Fibroblast of villous mesenchyme (primary cell): ENCODE results near the gene AIG1. TPM values are rescaled to one million over a fixed set of nuclear protein-coding genes. Genes with fewer than 3 reads are reported as not detected.

Experiments used
- DNase-seq: peaks from one replicate; pipeline ENCODE4 v3.0.0-alpha.2; 2010; ENCODE audit warnings: low read depth
- H3K4me3 ChIP-seq: 2 replicates; pipeline ENCODE4 v1.5.1; 2011; ENCODE audit warnings: low read depth, mild to moderate bottlenecking, low read length
- total RNA-seq: library from RNA; depleted of rRNA; stranded (reverse); fragments of >200 nt; gene quantifications from 2 replicates; pipeline ENCODE4 v1.2.3, GENCODE V29; 2012
- TF ChIP-seq, protein P1 (sequence below): IDR thresholded peaks from 2 replicates; pipeline ENCODE4 v1.5.1; 2012; ENCODE audit warnings: low read depth, mild to moderate bottlenecking, low read length; ENCODE audit not compliant: insufficient read depth

The AIG1 gene
- total RNA-seq, 1 donor: 44.9 TPM

DNA sequence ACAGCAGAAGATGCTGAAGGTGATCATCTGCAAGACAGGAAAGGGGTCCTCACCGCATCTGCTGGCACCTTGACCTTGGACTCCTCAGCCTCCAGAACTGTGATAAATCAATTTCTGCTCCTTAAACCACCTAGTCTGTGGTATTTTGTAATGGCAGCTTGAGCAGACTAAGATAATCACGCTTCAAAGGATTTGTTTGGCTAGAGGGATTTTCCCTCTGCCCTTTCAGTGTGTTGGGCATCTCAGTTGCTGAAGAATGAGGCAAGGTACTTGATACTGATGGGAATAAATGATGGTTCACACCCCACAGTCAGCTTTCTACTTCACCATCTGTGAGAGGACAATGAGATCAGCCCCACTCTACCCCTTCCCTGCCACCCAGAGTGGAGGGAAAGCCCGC is 329.6 kb downstream of the AIG1 start:
- DNase-seq: no peak

More for the DNA sequence above, 329.6 kb downstream of the AIG1 start:
- H3K4me3 ChIP-seq: no peak overlapping the region
- TF ChIP-seq, protein P1, sequence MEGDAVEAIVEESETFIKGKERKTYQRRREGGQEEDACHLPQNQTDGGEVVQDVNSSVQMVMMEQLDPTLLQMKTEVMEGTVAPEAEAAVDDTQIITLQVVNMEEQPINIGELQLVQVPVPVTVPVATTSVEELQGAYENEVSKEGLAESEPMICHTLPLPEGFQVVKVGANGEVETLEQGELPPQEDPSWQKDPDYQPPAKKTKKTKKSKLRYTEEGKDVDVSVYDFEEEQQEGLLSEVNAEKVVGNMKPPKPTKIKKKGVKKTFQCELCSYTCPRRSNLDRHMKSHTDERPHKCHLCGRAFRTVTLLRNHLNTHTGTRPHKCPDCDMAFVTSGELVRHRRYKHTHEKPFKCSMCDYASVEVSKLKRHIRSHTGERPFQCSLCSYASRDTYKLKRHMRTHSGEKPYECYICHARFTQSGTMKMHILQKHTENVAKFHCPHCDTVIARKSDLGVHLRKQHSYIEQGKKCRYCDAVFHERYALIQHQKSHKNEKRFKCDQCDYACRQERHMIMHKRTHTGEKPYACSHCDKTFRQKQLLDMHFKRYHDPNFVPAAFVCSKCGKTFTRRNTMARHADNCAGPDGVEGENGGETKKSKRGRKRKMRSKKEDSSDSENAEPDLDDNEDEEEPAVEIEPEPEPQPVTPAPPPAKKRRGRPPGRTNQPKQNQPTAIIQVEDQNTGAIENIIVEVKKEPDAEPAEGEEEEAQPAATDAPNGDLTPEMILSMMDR: no peak

Other genes starting within 250 kb of the AIG1 start
- 18.0 and 28.9 TPM in 2 replicates for gene HIVEP2, start 115.7 kb upstream of the AIG1 start, total RNA-seq